ENCODE results near the gene PDS5A. TPM values are rescaled to one million over a fixed set of nuclear protein-coding genes. Genes with fewer than 3 reads are reported as not detected.
A peak's percentile ranks its signal among the peaks of the same experiment; 100 is the strongest.
"Not testable (repeated sequence)": the region's sequence is repeated elsewhere in the genome, so short reads cannot be mapped to it uniquely, and the experiment has no call there.

PDS5A gene
- total RNA-seq, 1 experiment from 2014 or later = 78.8 TPM

GRCh38 chr4:39998659-39999345 lies 21.1 kb upstream of the PDS5A start:
- Histone ChIP-seq H3K36me3 (ENCODE audit: control insufficient read depth, insufficient read depth, low read length) (no peaks in the 10 kb centered on the region), H3K27me3 (replicated peaks; ENCODE audit: control insufficient read depth, insufficient read depth, low read length) (no peaks in the 10 kb centered on the region), H3K4me1 (0 out of 2 replicates have a peak, but pooled peaks cover 4% of the 10 kb centered on the region), H3K4me3 (ENCODE audit: low read depth, low read length) (no peak overlapping the region), H3K9me3 (no peaks in the 10 kb centered on the region)
- peak; percentile 12 to 50 for DNase-seq
- ChIA-PET CTCF (no interaction called here), POLR2A (no interaction called here)
- Mint-ChIP-seq H3K4me3 (ENCODE audit: unreplicated experiment) (no peak overlapping the region), H3K27me3 (ENCODE audit: insufficient read depth, unreplicated experiment) (no peaks in the 10 kb centered on the region), H3K27ac (ENCODE audit: unreplicated experiment) (peak overlapping the region; percentile 53), H3K9me3 (ENCODE audit: unreplicated experiment) (no peaks in the 10 kb centered on the region), H3K4me1 (ENCODE audit: low read depth, unreplicated experiment) (no peaks in the 10 kb centered on the region), H3K36me3 (ENCODE audit: insufficient read depth, unreplicated experiment) (no peaks in the 10 kb centered on the region)
- no peak for TF ChIP-seq CTCF (IDR thresholded peaks at IDR 0.05; ENCODE audit: insufficient read depth in 1 of 2, low read depth in 1 of 2, low read length in 1 of 2, severe bottlenecking in 1 of 2, unreplicated experiment in 1 of 2)
- intact Hi-C loops (cut with micrococcal nuclease; ENCODE audit: unreplicated experiment) = loop anchor here (1.0 kb wide), 1 partner anchor 47 kb away; no protein-coding TSS in a partner anchor
- BruUV-seq (replicated peaks) = no TSS peak

- H3K36me3 Mint-ChIP-seq (ENCODE audit: insufficient read depth, unreplicated experiment) = no peaks in the 10 kb centered on the region
- Histone ChIP-seq H3K36me3 (ENCODE audit: control insufficient read depth, insufficient read depth, low read length) (no peaks in the 10 kb centered on the region), H3K4me1 (0 out of 2 replicates have a peak, but pooled peaks cover 4% of the 10 kb centered on the region), H3K4me3 (ENCODE audit: low read depth, low read length) (no peak overlapping the region), H3K9me3 (no peaks in the 10 kb centered on the region), H3K27me3 (replicated peaks; ENCODE audit: control insufficient read depth, insufficient read depth, low read length) (no peaks in the 10 kb centered on the region)
- H3K27me3 Mint-ChIP-seq (ENCODE audit: insufficient read depth, unreplicated experiment) = no peaks in the 10 kb centered on the region
- intact Hi-C loops (cut with micrococcal nuclease; ENCODE audit: unreplicated experiment) = no loop called here
- no peak for DNase-seq
- ChIA-PET CTCF (no interaction called here), POLR2A (no interaction called here)
- no peaks in the 10 kb centered on the region for H3K4me1 Mint-ChIP-seq (ENCODE audit: low read depth, unreplicated experiment)
- H3K27ac Mint-ChIP-seq (ENCODE audit: unreplicated experiment) = no peak overlapping the region
- no peak for TF ChIP-seq CTCF (IDR thresholded peaks at IDR 0.05; ENCODE audit: insufficient read depth in 1 of 2, low read depth in 1 of 2, low read length in 1 of 2, severe bottlenecking in 1 of 2, unreplicated experiment in 1 of 2)
- no peaks in the 10 kb centered on the region for H3K9me3 Mint-ChIP-seq (ENCODE audit: unreplicated experiment)
- no peak overlapping the region for H3K4me3 Mint-ChIP-seq (ENCODE audit: unreplicated experiment)
- no TSS peak for BruUV-seq (replicated peaks)
Observed at GRCh38 chr4:39996811-39997210, 19.1 kb upstream of the PDS5A start.

- TF ChIP-seq CTCF (IDR thresholded peaks at IDR 0.05; ENCODE audit: insufficient read depth in 1 of 2, low read depth in 1 of 2, low read length in 1 of 2, severe bottlenecking in 1 of 2, unreplicated experiment in 1 of 2) = no peak
- no TSS peak for BruUV-seq (replicated peaks)
- CTCF ChIA-PET = no interaction called here
Observed at GRCh38 chr4:39994406-39994805, 16.7 kb upstream of the PDS5A start.

GRCh38 chr4:39989381-39989780 lies 11.7 kb upstream of the PDS5A start:
- H3K4me3 Mint-ChIP-seq (ENCODE audit: unreplicated experiment); intact Hi-C loops (cut with micrococcal nuclease; ENCODE audit: unreplicated experiment); H3K27me3 ChIP-seq (replicated peaks; ENCODE audit: control insufficient read depth, insufficient read depth, low read length); H3K36me3 ChIP-seq (ENCODE audit: control insufficient read depth, insufficient read depth, low read length); H3K4me1 Mint-ChIP-seq (ENCODE audit: low read depth, unreplicated experiment); H3K9me3 ChIP-seq; H3K36me3 Mint-ChIP-seq (ENCODE audit: insufficient read depth, unreplicated experiment); DNase-seq; H3K27ac Mint-ChIP-seq (ENCODE audit: unreplicated experiment); H3K4me3 ChIP-seq (ENCODE audit: low read depth, low read length); H3K9me3 Mint-ChIP-seq (ENCODE audit: unreplicated experiment); BruUV-seq (replicated peaks); CTCF ChIA-PET; POLR2A ChIA-PET; H3K27me3 Mint-ChIP-seq (ENCODE audit: insufficient read depth, unreplicated experiment): not testable (repeated sequence)
- peaks cover 11% of the 10 kb centered on the region for H3K4me1 ChIP-seq

More at GRCh38 chr4:39994406-39994805, 16.7 kb upstream of the PDS5A start:
- H3K9me3 Mint-ChIP-seq (ENCODE audit: unreplicated experiment) = no peaks in the 10 kb centered on the region
- intact Hi-C loops (cut with micrococcal nuclease; ENCODE audit: unreplicated experiment) = no loop called here
- no peak overlapping the region for H3K27ac Mint-ChIP-seq (ENCODE audit: unreplicated experiment)
- Histone ChIP-seq H3K4me1 (0 out of 2 replicates have a peak, but pooled peaks cover 4% of the 10 kb centered on the region), H3K9me3 (no peaks in the 10 kb centered on the region), H3K4me3 (ENCODE audit: low read depth, low read length) (no peak overlapping the region), H3K36me3 (ENCODE audit: control insufficient read depth, insufficient read depth, low read length) (no peaks in the 10 kb centered on the region), H3K27me3 (replicated peaks; ENCODE audit: control insufficient read depth, insufficient read depth, low read length) (no peaks in the 10 kb centered on the region)
- H3K36me3 Mint-ChIP-seq (ENCODE audit: insufficient read depth, unreplicated experiment) = no peaks in the 10 kb centered on the region
- H3K4me1 Mint-ChIP-seq (ENCODE audit: low read depth, unreplicated experiment) = no peaks in the 10 kb centered on the region
- H3K27me3 Mint-ChIP-seq (ENCODE audit: insufficient read depth, unreplicated experiment) = no peaks in the 10 kb centered on the region
- DNase-seq = no peak
- H3K4me3 Mint-ChIP-seq (ENCODE audit: unreplicated experiment) = no peak overlapping the region
- POLR2A ChIA-PET = no interaction called here
